ENCODE measurements around the gene ZDHHC14. TPM values are rescaled to one million over a fixed set of nuclear protein-coding genes. Genes with fewer than 3 reads are reported as not detected.

Gene ZDHHC14
- total and polyA plus RNA-seq, 8 donors, result 3.4 to 25.7 (median 7.4) TPM

- H3K36me3 ChIP-seq, result no peaks in the 10 kb centered on the region
- WGBS, 5 donors, result 43 to 61% (median 52%) methylated on average over 2 of the region's 2 CpGs
- no peaks in the 10 kb centered on the region for H3K27me3 ChIP-seq
- no peak overlapping the region for H3K27ac ChIP-seq
- intact Hi-C loops (cut with DNase I; ENCODE audit: low total_unique reads), result no loop called here
- no peak overlapping the region for H3K4me3 ChIP-seq
- no peak for TF ChIP-seq EP300 (IDR thresholded peaks at IDR 0.05)
- no peak for TF ChIP-seq CTCF (IDR thresholded peaks at IDR 0.05)
- no peak for TF ChIP-seq POLR2A (IDR thresholded peaks at IDR 0.05)
- no peak for TF ChIP-seq POLR2AphosphoS5 (IDR thresholded peaks at IDR 0.05)
- peaks cover 11 to 32% (median 17%) of the 10 kb centered on the region in 4 donors for H3K4me1 ChIP-seq
- no peak for DNase-seq
- H3K9me3 ChIP-seq, result peaks cover 0 to 6% (median 3%) of the 10 kb centered on the region in 4 donors
Measured at GRCh38 chr6:157385482-157385881, 4.5 kb downstream of the ZDHHC14 start.

- 95 to 99% (median 96%) methylated on average over 6 of the region's 6 CpGs for WGBS, 5 donors
- Histone ChIP-seq H3K4me1 (peaks cover 11 to 32% (median 17%) of the 10 kb centered on the region in 4 donors), H3K9me3 (peaks cover 0 to 12% (median 5%) of the 10 kb centered on the region in 4 donors), H3K36me3 (no peaks in the 10 kb centered on the region), H3K4me3 (no peak overlapping the region), H3K27me3 (no peaks in the 10 kb centered on the region), H3K27ac (no peak overlapping the region)
- intact Hi-C loops (cut with DNase I; ENCODE audit: low total_unique reads), result no loop called here
- TF ChIP-seq POLR2AphosphoS5 (IDR thresholded peaks at IDR 0.05) (no peak), CTCF (IDR thresholded peaks at IDR 0.05) (no peak), EP300 (IDR thresholded peaks at IDR 0.05) (no peak), POLR2A (IDR thresholded peaks at IDR 0.05) (no peak)
- no peak for DNase-seq
Measured at GRCh38 chr6:157386023-157386422, 5.0 kb downstream of the ZDHHC14 start.

- H3K36me3 ChIP-seq, result no peaks in the 10 kb centered on the region
- H3K4me3 ChIP-seq, result no peak overlapping the region
- TF ChIP-seq CTCF (IDR thresholded peaks at IDR 0.05) (no peak), EP300 (IDR thresholded peaks at IDR 0.05) (no peak), POLR2AphosphoS5 (IDR thresholded peaks at IDR 0.05) (no peak), POLR2A (IDR thresholded peaks at IDR 0.05) (no peak)
- intact Hi-C loops (cut with DNase I; ENCODE audit: low total_unique reads), result no loop called here
- no peak for DNase-seq
- H3K27ac ChIP-seq, result no peak overlapping the region
- H3K27me3 ChIP-seq, result no peaks in the 10 kb centered on the region
- peaks cover 0 to 15% (median 8%) of the 10 kb centered on the region in 4 donors for H3K9me3 ChIP-seq
- WGBS, 5 donors, result 81 to 93% (median 90%) methylated on average over 3 of the region's 3 CpGs
- peaks cover 11 to 32% (median 17%) of the 10 kb centered on the region in 4 donors for H3K4me1 ChIP-seq
Measured at GRCh38 chr6:157386454-157386853, 5.5 kb downstream of the ZDHHC14 start.

GRCh38 chr6:157388924-157389323 is 7.9 kb downstream of the ZDHHC14 start:
- 92 to 98% (median 94%) methylated on average over 2 of the region's 2 CpGs for whole genome bisulfite sequencing, 5 donors
- no peak overlapping the region for H3K27ac ChIP-seq
- no peak for DNase-seq
- H3K27me3 ChIP-seq, result no peaks in the 10 kb centered on the region
- H3K4me3 ChIP-seq, result no peak overlapping the region
- H3K4me1 ChIP-seq, result peaks cover 5 to 24% (median 10%) of the 10 kb centered on the region in 4 donors
- no peak for TF ChIP-seq CTCF (IDR thresholded peaks at IDR 0.05)
- TF ChIP-seq POLR2A (IDR thresholded peaks at IDR 0.05), result no peak
- no peak for TF ChIP-seq POLR2AphosphoS5 (IDR thresholded peaks at IDR 0.05)
- TF ChIP-seq EP300 (IDR thresholded peaks at IDR 0.05), result no peak
- H3K9me3 ChIP-seq, result peaks cover 0 to 17% (median 8%) of the 10 kb centered on the region in 4 donors
- intact Hi-C loops (cut with DNase I; ENCODE audit: low total_unique reads), result no loop called here
- no peaks in the 10 kb centered on the region for H3K36me3 ChIP-seq
